DMS153 (cell line): Measurements from ENCODE around the gene CEP128.

Experiments used
- DNase-seq: peaks from one replicate; lab custom pipeline; 2025; lab: John Stamatoyannopoulos, UW

CEP128 gene

GRCh38 chr14:80475074-80475473 is 466.5 kb downstream of the CEP128 start:
- DNase-seq = no peak

DNA sequence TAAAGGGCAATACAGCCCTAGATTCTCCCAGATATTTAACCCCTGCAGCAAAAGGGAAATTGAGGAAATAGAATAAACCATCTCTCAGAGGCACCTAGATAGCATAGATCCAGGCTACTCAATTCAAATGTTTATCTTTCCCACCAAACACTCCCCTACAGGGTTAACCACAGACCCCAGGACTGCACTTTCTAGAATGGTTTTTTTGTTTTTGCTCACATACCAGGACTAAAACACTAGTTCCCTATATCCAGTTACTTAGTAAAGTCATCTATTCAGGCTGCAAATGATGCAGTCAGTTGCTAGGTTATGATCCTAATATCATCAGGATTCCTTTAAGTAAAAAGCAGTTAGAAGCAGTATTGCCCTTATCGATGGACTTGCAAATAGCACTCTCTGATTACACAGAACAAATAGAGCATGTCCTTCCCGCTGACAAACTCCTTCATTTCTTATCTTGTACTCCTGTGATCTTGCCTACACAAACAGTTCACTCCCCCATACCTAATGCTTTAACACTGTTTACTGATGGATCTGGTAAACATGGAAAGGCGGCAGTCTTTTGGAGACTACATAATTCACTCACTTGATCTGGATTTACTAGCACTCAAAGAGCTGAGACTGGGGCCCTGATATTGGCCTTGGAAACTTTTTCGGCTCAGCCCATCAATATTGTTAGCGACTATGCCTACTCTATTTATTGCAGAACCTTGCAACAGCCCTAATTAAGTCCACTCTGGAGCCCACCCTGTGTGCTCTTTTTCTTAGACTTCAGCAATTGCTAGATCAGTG is 473.0 kb downstream of the CEP128 start:
- no peak for DNase-seq

GRCh38 chr14:80465546-80466220 is 475.9 kb downstream of the CEP128 start:
- DNase-seq = no peak

DNA sequence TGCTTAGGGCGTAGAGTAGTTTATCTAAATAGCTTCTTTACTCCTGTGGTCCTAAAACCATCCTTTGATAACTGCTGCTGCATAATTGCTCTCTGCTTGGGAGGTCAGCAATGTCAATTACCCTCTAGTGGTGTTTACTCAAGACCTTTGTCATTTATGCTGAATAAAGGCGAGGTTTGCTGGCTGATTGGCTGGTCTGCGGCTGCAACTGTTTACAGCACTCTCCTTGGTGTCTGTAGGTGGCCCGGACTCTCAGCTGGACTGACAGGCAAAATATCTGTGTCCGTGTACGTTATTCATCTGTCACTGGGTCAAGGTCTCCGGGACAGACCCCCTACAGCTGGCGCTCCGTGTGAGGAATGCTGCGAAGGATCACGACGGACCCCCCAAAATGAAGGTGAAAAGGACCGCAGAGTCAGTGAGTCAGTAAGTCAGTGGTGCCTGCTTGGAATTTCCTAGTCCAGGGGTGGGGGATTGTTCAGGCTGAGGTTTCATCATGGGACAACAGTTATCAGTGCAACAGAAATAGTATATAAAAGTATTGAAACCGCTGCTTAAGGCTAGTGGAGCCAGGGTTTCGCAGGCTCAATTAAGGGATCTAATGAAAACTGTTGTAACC is 476.9 kb downstream of the CEP128 start:
- no peak for DNase-seq

DNA sequence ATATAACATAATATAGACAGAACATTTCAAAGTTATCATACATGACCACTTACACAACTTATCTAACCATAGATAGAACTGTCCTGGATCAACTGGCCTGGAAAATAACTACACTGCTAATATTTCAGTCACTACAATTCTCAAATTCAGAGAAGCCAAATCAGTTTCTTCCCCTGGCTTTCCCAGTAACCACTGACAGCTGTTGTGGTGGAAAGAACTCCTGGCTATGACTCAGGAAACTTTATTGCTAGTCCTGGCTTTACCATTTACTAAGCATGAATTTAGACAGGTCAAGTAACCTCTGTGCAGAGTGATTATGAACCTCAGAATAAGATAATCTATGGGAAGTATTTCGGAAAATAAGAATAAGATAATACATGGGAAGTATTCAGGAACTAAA is 485.3 kb downstream of the CEP128 start:
- no peak for DNase-seq

- DNase-seq = no peak
Observed at GRCh38 chr14:80455031-80455430, 486.5 kb downstream of the CEP128 start.

GRCh38 chr14:80448267-80448666 is 493.3 kb downstream of the CEP128 start:
- DNase-seq = no peak

GRCh38 chr14:80447392-80447791 is 494.1 kb downstream of the CEP128 start:
- DNase-seq = no peak
